HepG2 (cell line): ENCODE measurements around the gene THOC5. TPM values are rescaled to one million over a fixed set of nuclear protein-coding genes. Genes with fewer than 3 reads are reported as not detected.

Experiments used
- ARHGAP35 ChIP-seq: sonication (generic); formaldehyde crosslinking; IDR thresholded peaks from 2 replicates; pipeline ENCODE4 v1.9.0; 2022; ENCODE audit warnings: mild to moderate bottlenecking, inconsistent platforms, moderate library complexity, missing genetic modification reagents, borderline replicate concordance
- HINFP ChIP-seq: sonication (generic); formaldehyde crosslinking; IDR thresholded peaks from 2 replicates; pipeline ENCODE4 v1.4.0; 2020; ENCODE audit warnings: low read depth, mild to moderate bottlenecking, missing genetic modification reagents
- JARID2 ChIP-seq: sonication (generic); formaldehyde crosslinking; IDR thresholded peaks from 2 replicates; pipeline ENCODE4 v1.8.1; 2023; ENCODE audit warnings: missing genetic modification reagents, inconsistent platforms; ENCODE audit not compliant: insufficient replicate concordance
- MED1 ChIP-seq: sonication (generic); formaldehyde crosslinking; IDR thresholded peaks from 2 replicates; pipeline ENCODE4 v1.4.0; 2020; ENCODE audit warnings: missing genetic modification reagents
- MEIS1 ChIP-seq: sonication (generic); formaldehyde crosslinking; IDR thresholded peaks from 2 replicates; pipeline ENCODE4 v1.9.0; 2021; ENCODE audit warnings: mild to moderate bottlenecking, missing genetic modification reagents, moderate library complexity, borderline replicate concordance
- MTA1 ChIP-seq: sonication (generic); formaldehyde crosslinking; IDR thresholded peaks from 2 replicates; pipeline ENCODE4 v1.4.0; 2020; ENCODE audit warnings: missing genetic modification reagents, mild to moderate bottlenecking, borderline replicate concordance
- MZF1 ChIP-seq: sonication (generic); formaldehyde crosslinking; IDR thresholded peaks from 2 replicates; pipeline ENCODE4 v1.8.1; 2023; ENCODE audit warnings: mild to moderate bottlenecking, missing genetic modification reagents, borderline replicate concordance
- NFATC3 ChIP-seq: sonication (generic); formaldehyde crosslinking; IDR thresholded peaks from 2 replicates; pipeline ENCODE4 v1.5.1; 2020; ENCODE audit warnings: mild to moderate bottlenecking, missing genetic modification reagents
- NPAS2 ChIP-seq: sonication (generic); formaldehyde crosslinking; IDR thresholded peaks from 2 replicates; pipeline ENCODE4 v1.8.0; 2022; ENCODE audit warnings: mild to moderate bottlenecking, missing genetic modification reagents, borderline replicate concordance
- NRL ChIP-seq: sonication (generic); formaldehyde crosslinking; IDR thresholded peaks from 2 replicates; pipeline ENCODE4 v1.5.0; 2020; ENCODE audit warnings: missing genetic modification reagents, mild to moderate bottlenecking, moderate library complexity, borderline replicate concordance
- PRMT3 ChIP-seq: sonication (generic); formaldehyde crosslinking; IDR thresholded peaks from 2 replicates; pipeline ENCODE4 v1.8.1; 2022; ENCODE audit warnings: low read depth, mild to moderate bottlenecking, moderate library complexity, missing genetic modification reagents, borderline replicate concordance
- STAT5B ChIP-seq: sonication (generic); formaldehyde crosslinking; IDR thresholded peaks from 2 replicates; pipeline ENCODE4 v1.4.0; 2020; ENCODE audit warnings: missing genetic modification reagents
- ZKSCAN1 ChIP-seq: fragments of 150-350 bp; IDR thresholded peaks from 2 replicates; pipeline ENCODE4 v1.6.1; 2014; ENCODE audit warnings: low read length
- ZMYM4 ChIP-seq: sonication (generic); formaldehyde crosslinking; IDR thresholded peaks from 2 replicates; pipeline ENCODE4 v1.8.1; 2023; ENCODE audit warnings: mild to moderate bottlenecking, missing genetic modification reagents
- ZNF101 ChIP-seq: sonication (generic); formaldehyde crosslinking; IDR thresholded peaks from 2 replicates; pipeline ENCODE4 v1.4.0; 2020; ENCODE audit warnings: mild to moderate bottlenecking, low read depth, missing genetic modification reagents, borderline replicate concordance
- ZNF530 ChIP-seq: sonication (generic); formaldehyde crosslinking; IDR thresholded peaks from 2 replicates; pipeline ENCODE4 v1.5.0; 2020; ENCODE audit warnings: low read depth, mild to moderate bottlenecking, missing genetic modification reagents
- ZNF552 ChIP-seq: sonication (generic); formaldehyde crosslinking; IDR thresholded peaks from 2 replicates; pipeline ENCODE4 v1.9.0; 2022; ENCODE audit warnings: missing genetic modification reagents, mild to moderate bottlenecking, borderline replicate concordance
- ZNF567 ChIP-seq: sonication (generic); formaldehyde crosslinking; IDR thresholded peaks from 2 replicates; pipeline ENCODE4 v1.8.1; 2023; ENCODE audit warnings: mild to moderate bottlenecking, missing genetic modification reagents, borderline replicate concordance
- ZNF652 ChIP-seq: IDR thresholded peaks from 2 replicates; pipeline ENCODE4 v1.6.1; 2016; ENCODE audit warnings: low read depth, borderline replicate concordance
- polyA plus RNA-seq, 8 experiments: library from polyadenylated mRNA; depleted of rRNA in 3 of 8; stranded (reverse) in 7 of 8; unstranded in 1 of 8; fragments of >200 nt; fragmentation: Illumina TruSeq in 4 of 8; extraction: Trizol in 4 of 8; gene quantifications; 2 replicates each; pipeline versions ENCODE4 v1.2.1 to v1.2.3, GENCODE V29; 2011 to 2016; ENCODE audit warnings: low read depth in 4 of 8, missing spikeins in 1 of 8, mixed read lengths in 1 of 8; ENCODE audit not compliant: insufficient read depth in 1 of 8
- total RNA-seq, 5 experiments: library from RNA; depleted of rRNA; stranded (reverse); fragments of >200 nt; fragmentation: Illumina TruSeq; extraction: Trizol; gene quantifications; 2 replicates each; pipeline ENCODE4 v1.2.3, GENCODE V29; 2016; ENCODE audit warnings: low read depth in 1 of 5
- TF ChIP-seq, protein P1 (sequence below): sonication (generic); formaldehyde crosslinking; conservative IDR thresholded peaks from 2 replicates; pipeline ENCODE4 v1.4.0; 2020; ENCODE audit warnings: missing genetic modification reagents
- TF ChIP-seq, protein P2 (sequence below): sonication (generic); formaldehyde crosslinking; conservative IDR thresholded peaks from 2 replicates; pipeline ENCODE4 v1.4.0; 2020; ENCODE audit warnings: missing genetic modification reagents
- TF ChIP-seq, protein P3 (sequence below): sonication (generic); formaldehyde crosslinking; IDR thresholded peaks from 2 replicates; pipeline ENCODE4 v1.4.0; 2020; ENCODE audit warnings: missing genetic modification reagents, low read depth, mild to moderate bottlenecking, borderline replicate concordance

THOC5 gene
- total and polyA plus RNA-seq, 2 of the 13 experiments (the other 11 are each of a cell fraction or from before 2014, with no cell fraction given), result 45.8 to 46.7 TPM

DNA sequence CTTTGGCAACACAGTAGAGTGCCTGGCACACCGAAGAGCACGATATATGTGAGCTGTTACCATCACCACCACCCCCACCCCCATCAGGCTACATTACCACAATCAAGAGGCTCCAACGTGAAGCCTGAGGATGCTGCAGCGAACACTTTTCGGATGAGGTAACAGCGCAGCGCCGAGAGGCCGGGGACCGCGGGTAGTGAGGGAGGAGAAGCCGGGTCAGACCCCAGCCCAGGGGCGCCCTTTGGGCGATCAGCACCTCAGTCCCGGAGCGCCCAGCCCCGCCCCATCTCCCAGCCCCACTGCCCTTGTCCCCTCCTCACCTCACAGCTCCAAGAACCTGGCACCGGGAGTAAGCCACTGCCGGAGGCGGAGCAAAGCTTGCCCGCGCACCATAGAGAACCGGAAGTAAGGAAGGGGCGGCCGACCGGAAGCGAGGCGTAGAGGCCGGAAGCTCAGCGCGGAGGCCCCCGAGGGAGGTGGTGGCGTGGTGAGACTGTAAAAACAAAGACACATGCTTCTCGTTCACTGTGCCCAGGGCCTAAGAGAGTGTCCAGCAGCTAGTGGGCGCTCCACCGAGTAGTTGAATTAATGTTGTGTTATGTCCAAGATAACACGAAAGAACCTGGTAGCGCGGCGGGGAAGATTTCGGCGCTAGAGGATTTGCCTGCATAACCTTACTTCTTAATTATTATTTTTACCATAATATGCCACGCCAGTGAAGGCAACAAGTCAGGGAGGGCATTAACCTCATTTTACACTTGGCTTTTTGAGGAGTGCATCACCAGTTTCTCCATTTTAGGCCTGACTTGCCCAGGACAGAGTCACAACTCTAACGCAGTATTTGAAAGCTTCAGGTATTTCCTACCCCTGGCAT, at the start of gene THOC5 (continued):
- TF ChIP-seq STAT5B (CRISPR knock-in tag), result no peak
- TF ChIP-seq PRMT3 (CRISPR knock-in tag), result 0 out of 2 replicates have a peak, but pooled peaks have one; percentile 47
- no peak for TF ChIP-seq ZNF552 (CRISPR knock-in tag)
- TF ChIP-seq, protein P1, sequence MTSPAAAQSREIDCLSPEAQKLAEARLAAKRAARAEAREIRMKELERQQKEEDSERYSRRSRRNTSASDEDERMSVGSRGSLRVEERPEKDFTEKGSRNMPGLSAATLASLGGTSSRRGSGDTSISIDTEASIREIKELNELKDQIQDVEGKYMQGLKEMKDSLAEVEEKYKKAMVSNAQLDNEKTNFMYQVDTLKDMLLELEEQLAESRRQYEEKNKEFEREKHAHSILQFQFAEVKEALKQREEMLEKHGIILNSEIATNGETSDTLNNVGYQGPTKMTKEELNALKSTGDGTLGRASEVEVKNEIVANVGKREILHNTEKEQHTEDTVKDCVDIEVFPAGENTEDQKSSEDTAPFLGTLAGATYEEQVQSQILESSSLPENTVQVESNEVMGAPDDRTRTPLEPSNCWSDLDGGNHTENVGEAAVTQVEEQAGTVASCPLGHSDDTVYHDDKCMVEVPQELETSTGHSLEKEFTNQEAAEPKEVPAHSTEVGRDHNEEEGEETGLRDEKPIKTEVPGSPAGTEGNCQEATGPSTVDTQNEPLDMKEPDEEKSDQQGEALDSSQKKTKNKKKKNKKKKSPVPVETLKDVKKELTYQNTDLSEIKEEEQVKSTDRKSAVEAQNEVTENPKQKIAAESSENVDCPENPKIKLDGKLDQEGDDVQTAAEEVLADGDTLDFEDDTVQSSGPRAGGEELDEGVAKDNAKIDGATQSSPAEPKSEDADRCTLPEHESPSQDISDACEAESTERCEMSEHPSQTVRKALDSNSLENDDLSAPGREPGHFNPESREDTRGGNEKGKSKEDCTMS (CRISPR knock-in tag), result no peak
- 0 out of 2 replicates have a peak, but pooled peaks have one; percentile 30 for TF ChIP-seq ZKSCAN1
- 0 out of 2 replicates have a peak, but pooled peaks have one; percentile 85 for TF ChIP-seq ZNF567
- TF ChIP-seq ZNF530 (CRISPR knock-in tag), result no peak
- 0 out of 2 replicates have a peak, but pooled peaks have one; percentile 67 for TF ChIP-seq HINFP (CRISPR knock-in tag)
- TF ChIP-seq MTA1 (CRISPR knock-in tag), result no peak
- TF ChIP-seq, protein P2, sequence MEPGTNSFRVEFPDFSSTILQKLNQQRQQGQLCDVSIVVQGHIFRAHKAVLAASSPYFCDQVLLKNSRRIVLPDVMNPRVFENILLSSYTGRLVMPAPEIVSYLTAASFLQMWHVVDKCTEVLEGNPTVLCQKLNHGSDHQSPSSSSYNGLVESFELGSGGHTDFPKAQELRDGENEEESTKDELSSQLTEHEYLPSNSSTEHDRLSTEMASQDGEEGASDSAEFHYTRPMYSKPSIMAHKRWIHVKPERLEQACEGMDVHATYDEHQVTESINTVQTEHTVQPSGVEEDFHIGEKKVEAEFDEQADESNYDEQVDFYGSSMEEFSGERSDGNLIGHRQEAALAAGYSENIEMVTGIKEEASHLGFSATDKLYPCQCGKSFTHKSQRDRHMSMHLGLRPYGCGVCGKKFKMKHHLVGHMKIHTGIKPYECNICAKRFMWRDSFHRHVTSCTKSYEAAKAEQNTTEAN (CRISPR knock-in tag), result no peak
- TF ChIP-seq ARHGAP35, result no peak; the same call in 1 of the 2 replicates
- no peak for TF ChIP-seq NRL (CRISPR knock-in tag)
- peak; percentile 74 for TF ChIP-seq MED1 (CRISPR knock-in tag)
- TF ChIP-seq ZMYM4 (CRISPR knock-in tag), result peak; percentile 87
- peak; percentile 38; the same call in 1 of the 2 replicates for TF ChIP-seq ZNF101
- peak; percentile 44; the same call in 1 of the 2 replicates for TF ChIP-seq MEIS1 (CRISPR knock-in tag)
- TF ChIP-seq, protein P3, sequence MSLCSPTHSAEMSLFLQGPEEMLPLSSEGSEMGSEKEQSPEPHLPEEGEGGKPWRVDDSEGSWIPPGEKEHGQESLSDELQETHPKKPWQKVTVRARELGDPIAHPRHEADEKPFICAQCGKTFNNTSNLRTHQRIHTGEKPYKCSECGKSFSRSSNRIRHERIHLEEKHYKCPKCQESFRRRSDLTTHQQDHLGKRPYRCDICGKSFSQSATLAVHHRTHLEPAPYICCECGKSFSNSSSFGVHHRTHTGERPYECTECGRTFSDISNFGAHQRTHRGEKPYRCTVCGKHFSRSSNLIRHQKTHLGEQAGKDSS (CRISPR knock-in tag), result peak; percentile 85
- TF ChIP-seq NPAS2, result no peak
- TF ChIP-seq ZNF652 (CRISPR knock-in tag), result no peak
- TF ChIP-seq JARID2, result no peak
- no peak for TF ChIP-seq MZF1 (CRISPR knock-in tag)
- TF ChIP-seq NFATC3, result no peak
